SK-N-SH (cell line): Measurements from ENCODE around the gene NCKAP5. TPM values are rescaled to one million over a fixed set of nuclear protein-coding genes. Genes with fewer than 3 reads are reported as not detected.

Experiments used
- CTCF ChIA-PET: fragments of 300-600, 350-600 bp; formaldehyde crosslinking; extraction: SDS; loops from one replicate; lab custom pipeline; 2021; lab: Yijun Ruan, JAX
- POLR2A ChIA-PET: fragments of 350-600 bp; sonication (Branson Sonifier 250); formaldehyde crosslinking; extraction: SDS; loops from one replicate; lab custom pipeline; 2020; ENCODE audit warnings: antibody characterized with exemption, inconsistent platforms; lab: Yijun Ruan, JAX
- DNase-seq: peaks from one replicate; pipeline ENCODE4 v3.0.0; 2012
- H2AFZ ChIP-seq: fragments of 200-600 bp; sonication (generic); 2 replicates; pipeline ENCODE4 v1.8.1; 2016; ENCODE audit warnings: antibody characterized with exemption, mild to moderate bottlenecking, low read depth
- H3F3A ChIP-seq: fragments of 200-600 bp; sonication (generic); replicated peaks from 2 replicates; pipeline ENCODE3; 2016; ENCODE audit warnings: antibody characterized with exemption, mild to moderate bottlenecking; ENCODE audit not compliant: insufficient read depth
- H3K27ac ChIP-seq, 2 experiments: fragments of 200-500 bp in 1 of 2; fragments of 200-600 bp in 1 of 2; sonication (Bioruptor generic) in 1 of 2; sonication (generic), shearing (Covaris generic) in 1 of 2; 2 replicates each; pipeline versions ENCODE4 v1.5.1 to v1.6.1; 2014 to 2016; ENCODE audit warnings: low read depth in 2 of 2, inconsistent platforms in 1 of 2, low read length in 1 of 2, mild to moderate bottlenecking in 1 of 2, mixed read lengths in 1 of 2
- H3K27me3 ChIP-seq: fragments of 200-600 bp; sonication (generic), shearing (Covaris generic); 2 replicates; pipeline ENCODE4 v1.6.1; 2016; ENCODE audit warnings: mixed run types; ENCODE audit not compliant: insufficient read depth
- H3K36me3 ChIP-seq, 2 experiments: fragments of 200-500 bp in 1 of 2; fragments of 200-600 bp in 1 of 2; sonication (Bioruptor generic) in 1 of 2; sonication (generic) in 1 of 2; replicated peaks in 1 of 2; 2 replicates each; pipeline versions ENCODE3 to v1.5.1; 2014 to 2016; ENCODE audit warnings: low read length in 1 of 2, mild to moderate bottlenecking in 1 of 2; ENCODE audit not compliant: insufficient read depth in 2 of 2, control insufficient read depth in 1 of 2
- H3K4me1 ChIP-seq, 2 experiments: fragments of 200-500 bp in 1 of 2; fragments of 200-600 bp in 1 of 2; sonication (Bioruptor generic) in 1 of 2; sonication (generic), shearing (Covaris generic) in 1 of 2; 2 replicates each; pipeline versions ENCODE4 v1.5.1 to v1.6.1; 2014 to 2016; ENCODE audit warnings: low read depth in 1 of 2, low read length in 1 of 2, mixed run types in 1 of 2; ENCODE audit not compliant: insufficient read depth in 2 of 2, control insufficient read depth in 1 of 2
- H3K4me2 ChIP-seq: fragments of 200-600 bp; sonication (generic), shearing (Covaris generic); 2 replicates; pipeline ENCODE4 v1.6.1; 2017; ENCODE audit warnings: mixed run types
- H3K4me3 ChIP-seq, 2 experiments: fragments of 200-500 bp in 1 of 2; fragments of 200-600 bp in 1 of 2; sonication (Bioruptor generic) in 1 of 2; sonication (generic), shearing (Covaris generic) in 1 of 2; 2 replicates each; pipeline versions ENCODE4 v1.5.1 to v1.8.1; 2014 to 2016; ENCODE audit warnings: low read depth in 2 of 2, inconsistent platforms in 1 of 2, low read length in 1 of 2, mild to moderate bottlenecking in 1 of 2, mixed read lengths in 1 of 2, moderate library complexity in 1 of 2
- H3K79me2 ChIP-seq: fragments of 200-600 bp; sonication (generic); 2 replicates; pipeline ENCODE4 v1.8.1; 2017; ENCODE audit warnings: mild to moderate bottlenecking; ENCODE audit not compliant: insufficient read depth
- H3K9ac ChIP-seq: fragments of 200-600 bp; sonication (generic); 2 replicates; pipeline ENCODE4 v1.6.1; 2017; ENCODE audit warnings: mixed run types
- H3K9me2 ChIP-seq: fragments of 200-600 bp; sonication (generic); 2 replicates; pipeline ENCODE4 v1.6.1; 2017; ENCODE audit warnings: mixed run types
- H3K9me3 ChIP-seq: fragments of 200-600 bp; sonication (generic); 2 replicates; pipeline ENCODE4 v1.6.1; 2017; ENCODE audit warnings: mixed run types, mild to moderate bottlenecking, moderate library complexity
- H4K20me1 ChIP-seq: fragments of 200-600 bp; sonication (generic); 2 replicates; pipeline ENCODE4 v1.6.1; 2017; ENCODE audit warnings: mild to moderate bottlenecking, mixed run types; ENCODE audit not compliant: insufficient read depth
- FOSL2 ChIP-seq: IDR thresholded peaks from 2 replicates; pipeline ENCODE4 v1.4.0; 2012; ENCODE audit warnings: low read depth, mild to moderate bottlenecking, moderate library complexity, borderline replicate concordance
- FOXJ3 ChIP-seq: sonication (generic); formaldehyde crosslinking; IDR thresholded peaks from 2 replicates; pipeline ENCODE4 v1.5.1; 2020; ENCODE audit warnings: mild to moderate bottlenecking, missing genetic modification reagents
- FOXM1 ChIP-seq: IDR thresholded peaks from 2 replicates; pipeline ENCODE4 v1.4.0; 2012; ENCODE audit warnings: low read depth, mild to moderate bottlenecking
- IRF3 ChIP-seq: fragments of 150-350 bp; IDR thresholded peaks from 2 replicates; pipeline ENCODE4 v1.6.1; 2016; ENCODE audit warnings: mild to moderate bottlenecking, low read depth, low read length
- JUND ChIP-seq: IDR thresholded peaks from 2 replicates; pipeline ENCODE4 v1.4.0; 2012
- MEF2A ChIP-seq: IDR thresholded peaks from 2 replicates; pipeline ENCODE4 v1.4.0; 2012; ENCODE audit warnings: low read depth, borderline replicate concordance
- NFIC ChIP-seq: IDR thresholded peaks from 2 replicates; pipeline ENCODE4 v1.4.0; 2012; ENCODE audit warnings: borderline replicate concordance
- PBX3 ChIP-seq: IDR thresholded peaks from 2 replicates; pipeline ENCODE4; 2012
- POLR2AphosphoS5 ChIP-seq: IDR thresholded peaks from 2 replicates; pipeline ENCODE4 v1.6.1; 2012; ENCODE audit warnings: low read depth, low read length
- RCOR1 ChIP-seq: fragments of 150-350 bp; IDR thresholded peaks from 2 replicates; pipeline ENCODE4 v1.6.1; 2017; ENCODE audit warnings: antibody characterized with exemption, low read length
- SMC3 ChIP-seq: IDR thresholded peaks from 2 replicates; pipeline ENCODE4 v1.6.1; 2012; ENCODE audit warnings: low read depth, low read length, improper control_type of control experiment
- TEAD4 ChIP-seq: IDR thresholded peaks from 2 replicates; pipeline ENCODE4 v1.4.0; 2012; ENCODE audit warnings: mild to moderate bottlenecking, borderline replicate concordance; ENCODE audit not compliant: insufficient read depth
- USF2 ChIP-seq: fragments of 150-350 bp; IDR thresholded peaks from 2 replicates; pipeline ENCODE4 v1.6.1; 2017; ENCODE audit warnings: antibody characterized with exemption, low read length, low read depth, borderline replicate concordance
- YY1 ChIP-seq: IDR thresholded peaks from 2 replicates; pipeline ENCODE4 v1.4.0; 2012; ENCODE audit warnings: low read depth, mild to moderate bottlenecking
- WGBS: methylation state at CpG from one replicate; pipeline ENCODE4 v1.1.6; 2017; ENCODE audit warnings: low lambda C conversion rate; 5-methylcytosine and 5-hydroxymethylcytosine counted together
- polyA plus RNA-seq, 3 experiments: library from polyadenylated mRNA; depleted of rRNA; stranded (reverse); fragments of >200 nt; gene quantifications; 2 replicates each; pipeline ENCODE4 v1.2.3, GENCODE V29; 2012

The NCKAP5 gene
- polyA plus RNA-seq, 1 of the 3 experiments (the other 2 are of a cell fraction), result 0.02 TPM

- TF ChIP-seq TEAD4 (no peak), MEF2A (no peak), SMC3 (no peak)
These were observed 928.1 kb downstream of the NCKAP5 start (continued) for GRCh38 chr2:132640116-132640515.

- Histone ChIP-seq H3K27ac (no peak overlapping the region), H2AFZ (no peak overlapping the region), H3K4me3 (no peak overlapping the region), H3K79me2 (no peaks in the 10 kb centered on the region), H3K9ac (no peak overlapping the region), H3F3A (no peaks in the 10 kb centered on the region), H3K9me2 (no peaks in the 10 kb centered on the region), H3K4me2 (no peak overlapping the region), H3K9me3 (no peaks in the 10 kb centered on the region), H3K4me1 (no peaks in the 10 kb centered on the region), H3K36me3 (no peaks in the 10 kb centered on the region), H4K20me1 (no peaks in the 10 kb centered on the region)
- ChIA-PET CTCF (interaction anchor here (0.9 to 3.0 kb wide), 3 partner anchors 13 to 532 kb away, joined by 4 to 14 read pairs (median 4); no protein-coding TSS in a partner anchor), POLR2A (no interaction called here)
- WGBS, result 93% methylated on average over 5 of the region's 5 CpGs
- DNase-seq, result no peak
- TF ChIP-seq USF2 (no peak), SMC3 (no peak), YY1 (no peak), JUND (no peak), RCOR1 (no peak), FOXM1 (no peak), FOSL2 (no peak), POLR2AphosphoS5 (no peak), FOXJ3 (CRISPR knock-in tag) (no peak), PBX3 (no peak)
- TF ChIP-seq, all 33 proteins: peak for 0
- no peaks in the 10 kb centered on the region for H3K27me3 ChIP-seq
These were observed 929.8 kb downstream of the NCKAP5 start for GRCh38 chr2:132638313-132639040.

GRCh38 chr2:132636346-132636745 lies 931.9 kb downstream of the NCKAP5 start:
- no peak overlapping the region for H3K9ac ChIP-seq
- H3K9me3 ChIP-seq, result no peaks in the 10 kb centered on the region
- WGBS, result 63% methylated on average over 1 of the region's 1 CpG
- no peaks in the 10 kb centered on the region for H3K9me2 ChIP-seq
- no peaks in the 10 kb centered on the region for H3F3A ChIP-seq
- no peaks in the 10 kb centered on the region for H3K27me3 ChIP-seq
- H4K20me1 ChIP-seq, result no peaks in the 10 kb centered on the region
- H3K27ac ChIP-seq, result no peak overlapping the region
- ChIA-PET POLR2A (no interaction called here), CTCF (interaction anchor here (0.7 to 2.0 kb wide), 3 partner anchors 15 to 1143 kb away, joined by 3 to 12 read pairs (median 3); no protein-coding TSS in a partner anchor)
- no peak overlapping the region for H3K4me3 ChIP-seq
- TF ChIP-seq JUND, result no peak
- TF ChIP-seq IRF3, result no peak
- no peak for TF ChIP-seq FOXM1
- TF ChIP-seq FOXJ3 (CRISPR knock-in tag), result no peak
- TF ChIP-seq NFIC, result no peak
- no peak for TF ChIP-seq TEAD4
- no peak for TF ChIP-seq FOSL2
- H3K79me2 ChIP-seq, result no peaks in the 10 kb centered on the region
- no peak for DNase-seq
- H3K4me2 ChIP-seq, result no peak overlapping the region
- H3K36me3 ChIP-seq, result no peaks in the 10 kb centered on the region
- H3K4me1 ChIP-seq, result peaks cover 4 to 6% of the 10 kb centered on the region in 2 experiments; a peak in 2 of 4 replicates
- no peak overlapping the region for H2AFZ ChIP-seq
